ENCODE data around the gene CFAP99. TPM values are rescaled to one million over a fixed set of nuclear protein-coding genes. Genes with fewer than 3 reads are reported as not detected.

CFAP99 gene
- total and polyA plus RNA-seq, 2 of the 4 experiments (the other 2 are of a cell fraction) = not detected

DNA sequence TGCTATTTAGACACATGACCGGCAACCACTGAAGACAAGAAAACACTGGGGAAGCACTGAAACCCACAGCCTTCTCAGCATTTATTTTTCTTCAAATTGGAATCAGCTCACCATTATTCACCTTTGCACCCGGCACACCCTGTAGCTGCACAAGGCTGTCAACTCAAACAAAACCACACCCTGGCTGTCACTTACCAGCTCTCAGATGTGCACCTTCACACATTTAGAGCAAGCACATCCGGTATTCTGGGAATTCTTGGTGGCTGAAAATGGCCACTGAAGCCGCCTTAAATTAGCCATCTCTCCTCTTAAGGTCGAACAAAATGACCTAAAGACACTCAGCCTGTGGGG, 6.2 kb upstream of the CFAP99 start:
- H2AK5ac ChIP-seq (ENCODE audit: low read depth, low read length) = peak overlapping the region; percentile 31; the same call in 1 of the 2 replicates
- H3K9me1 ChIP-seq (ENCODE audit: insufficient read depth, low read length) = peaks cover 14% of the 10 kb centered on the region
- H3K9me3 ChIP-seq (ENCODE audit: control insufficient read depth, insufficient read depth, low read length) = no peaks in the 10 kb centered on the region
- H2BK5ac ChIP-seq (ENCODE audit: low read depth, low read length, poor library complexity, severe bottlenecking) = peak overlapping the region; percentile 42
- H3K9ac ChIP-seq (ENCODE audit: low read depth, low read length) = no peak overlapping the region; the same call in 1 of the 2 replicates
- no TSS peak for BruUV-seq (replicated peaks)
- H2BK120ac ChIP-seq (ENCODE audit: low read depth, low read length) = peak overlapping the region; percentile 33
- ChIA-PET CTCF (interaction anchor here (0.6 kb wide), 1 partner anchor 15 kb away, joined by 3 read pairs; no protein-coding TSS in a partner anchor), POLR2A (ENCODE audit: unreplicated experiment) (no interaction called here)
- H3K23ac ChIP-seq (ENCODE audit: low read depth, low read length) = peak overlapping the region; percentile 73; the same call in 1 of the 2 replicates
- in situ Hi-C loops (cut with MboI; ENCODE audit: low sequenced_read_pairs) = no loop called here
- H2BK20ac ChIP-seq (ENCODE audit: low read depth, low read length) = 0 out of 2 replicates have a peak overlapping the region, but pooled peaks have one; percentile 35
- no peak overlapping the region for H2BK15ac ChIP-seq (ENCODE audit: low read depth, low read length)
- H4K20me1 ChIP-seq (ENCODE audit: insufficient read depth, low read length) = no peaks in the 10 kb centered on the region
- peak overlapping the region; percentile 18; the same call in 1 of the 2 replicates for H3K18ac ChIP-seq (ENCODE audit: low read depth, low read length)
- H4K8ac ChIP-seq (ENCODE audit: low read depth in 2 of 2, low read length in 2 of 2) = peak overlapping the region; percentile 50 to 54; a peak in 2 of 4 replicates
- peak overlapping the region; percentile 39 for H2AK9ac ChIP-seq (replicated peaks; ENCODE audit: low read depth, low read length, poor library complexity)
- H3K4me3 ChIP-seq (ENCODE audit: insufficient read depth, low read depth, low read length) = peak overlapping the region; percentile 22; the same call in 1 of the 2 replicates
- ATAC-seq (ENCODE audit: low read depth) = no peak
- peak overlapping the region; percentile 64 for H3K14ac ChIP-seq (replicated peaks; ENCODE audit: low read depth, low read length)
- no peak overlapping the region for H3K56ac ChIP-seq (ENCODE audit: extremely low read depth, insufficient read depth, low read length)
- WGBS, 2 experiments (ENCODE audit: extremely low coverage in 2 of 2, insufficient read length in 1 of 2) = 61% methylated on average over 4 of the region's 5 CpGs; no CpG with 5 or more reads in 1 of the 2 experiments
- DNase-seq = no peak
- TF ChIP-seq SMC3 (IDR thresholded peaks at IDR 0.05; ENCODE audit: low read depth, low read length) = no peak
- TF ChIP-seq, protein P1, sequence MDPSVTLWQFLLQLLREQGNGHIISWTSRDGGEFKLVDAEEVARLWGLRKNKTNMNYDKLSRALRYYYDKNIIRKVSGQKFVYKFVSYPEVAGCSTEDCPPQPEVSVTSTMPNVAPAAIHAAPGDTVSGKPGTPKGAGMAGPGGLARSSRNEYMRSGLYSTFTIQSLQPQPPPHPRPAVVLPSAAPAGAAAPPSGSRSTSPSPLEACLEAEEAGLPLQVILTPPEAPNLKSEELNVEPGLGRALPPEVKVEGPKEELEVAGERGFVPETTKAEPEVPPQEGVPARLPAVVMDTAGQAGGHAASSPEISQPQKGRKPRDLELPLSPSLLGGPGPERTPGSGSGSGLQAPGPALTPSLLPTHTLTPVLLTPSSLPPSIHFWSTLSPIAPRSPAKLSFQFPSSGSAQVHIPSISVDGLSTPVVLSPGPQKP (IDR thresholded peaks at IDR 0.05; ENCODE audit: borderline replicate concordance, low read depth, low read length) = no peak
- no peak for TF ChIP-seq FOS (IDR thresholded peaks at IDR 0.05; ENCODE audit: low read depth, low read length)
- TF ChIP-seq MAZ (IDR thresholded peaks at IDR 0.05; ENCODE audit: borderline replicate concordance, low read depth, low read length) = no peak
- TF ChIP-seq NFE2L2 (IDR thresholded peaks at IDR 0.05; ENCODE audit: low read depth, low read length) = no peak
- TF ChIP-seq MXI1 (IDR thresholded peaks at IDR 0.05; ENCODE audit: borderline replicate concordance, low read depth, low read length) = no peak
- no peak for TF ChIP-seq RAD21 (IDR thresholded peaks at IDR 0.05; ENCODE audit: low read length)
- TF ChIP-seq RCOR1 (IDR thresholded peaks at IDR 0.05; ENCODE audit: insufficient replicate concordance, low read length) = no peak
- TF ChIP-seq BHLHE40 (IDR thresholded peaks at IDR 0.05; ENCODE audit: low read depth, low read length) = no peak
- peaks cover 20% of the 10 kb centered on the region for H3K27me3 ChIP-seq (ENCODE audit: control insufficient read depth, insufficient read depth, low read length)
- H3K4ac ChIP-seq (ENCODE audit: low read depth, low read length) = peak overlapping the region; percentile 75
- peak overlapping the region; percentile 60; the same call in 1 of the 2 replicates for H4K91ac ChIP-seq (ENCODE audit: insufficient read depth, low read depth, low read length)
- peak overlapping the region; percentile 7; the same call in 1 of the 2 replicates for H3K27ac ChIP-seq (ENCODE audit: insufficient read depth, low read length)
- intact Hi-C loops (cut with micrococcal nuclease) = loop anchor here (10.0 kb wide), 1 partner anchor 148 kb away; the partner anchor contains the start of gene MXD4
- peak overlapping the region; percentile 32; the same call in 1 of the 2 replicates for H4K5ac ChIP-seq (ENCODE audit: low read depth, low read length)
- peaks cover 0 to 3% of the 10 kb centered on the region in 2 experiments; a peak in 1 of 4 replicates for H3K79me1 ChIP-seq (ENCODE audit: low read depth in 1 of 2, low read length in 2 of 2)
- H3K36me3 ChIP-seq (ENCODE audit: control insufficient read depth, insufficient read depth, low read length) = no peaks in the 10 kb centered on the region
- H2AFZ ChIP-seq (replicated peaks; ENCODE audit: low read length, poor library complexity) = peak overlapping the region; percentile 86
- H3K4me1 ChIP-seq (ENCODE audit: control insufficient read depth, insufficient read depth, low read length) = peaks cover 15% of the 10 kb centered on the region
- dilution Hi-C loops (cut with HindIII; ENCODE audit: low sequenced_read_pairs, unreplicated experiment) = no loop called here
- peak overlapping the region; percentile 83 for H3K4me2 ChIP-seq (ENCODE audit: low read depth, low read length)

Measured in IMR-90 (cell line).